NCI-H82 treated with DMSO at 0.1 percent for 48 hours (cell line): ENCODE measurements around the gene NTMT1.

Experiments used
- DNase-seq: peaks from one replicate; lab custom pipeline; 2025; ENCODE audit not compliant: unreplicated experiment; lab: John Stamatoyannopoulos, UW

Gene NTMT1

GRCh38 chr9:129673602-129674001, 47.6 kb downstream of the NTMT1 start:
- DNase-seq, result no peak

- DNase-seq, result no peak
Measured at GRCh38 chr9:129674229-129674628, 48.3 kb downstream of the NTMT1 start.

DNA sequence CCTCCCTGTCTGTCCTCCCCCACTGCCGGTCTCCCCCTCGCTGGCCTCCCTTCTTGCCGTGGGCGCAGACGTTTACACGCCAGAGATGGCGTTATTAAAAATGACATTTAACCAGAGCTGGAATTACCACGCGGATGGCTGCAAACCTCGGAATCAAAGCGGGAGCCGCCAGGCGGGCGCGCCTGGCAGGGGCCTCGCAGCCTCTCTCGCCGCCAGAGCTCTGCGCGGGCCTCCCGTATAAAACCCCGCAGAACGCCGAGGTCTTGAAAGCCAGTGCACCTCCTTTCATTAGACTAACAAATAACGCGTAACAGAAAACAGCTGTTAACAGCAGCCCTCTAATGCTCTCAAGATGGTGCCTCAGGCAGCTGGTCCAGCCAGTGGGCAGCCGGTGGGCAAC, 49.7 kb downstream of the NTMT1 start:
- no peak for DNase-seq

DNA sequence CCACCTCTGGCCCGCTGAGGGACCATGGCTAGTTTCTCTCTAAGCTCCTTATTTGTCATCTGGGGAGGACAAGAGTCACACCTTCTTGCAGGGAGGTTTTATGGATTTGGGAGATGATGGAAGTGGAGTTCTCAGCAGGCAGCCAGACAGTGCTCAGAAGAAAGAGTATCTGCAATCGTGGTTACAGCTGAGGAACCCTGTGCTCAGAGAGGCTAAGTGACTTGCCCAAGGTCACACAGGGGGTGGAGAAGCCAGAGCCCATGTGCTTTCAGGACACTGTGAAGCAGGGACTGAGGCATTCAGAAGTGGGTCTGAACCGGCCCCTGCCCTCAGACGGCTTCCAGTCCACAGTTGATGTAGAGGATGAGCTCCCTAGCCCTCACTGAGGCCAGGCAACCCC, 50.3 kb downstream of the NTMT1 start:
- DNase-seq, result no peak

- DNase-seq, result peak; percentile 88
Measured at GRCh38 chr9:129676975-129677374, 51.0 kb downstream of the NTMT1 start.

DNA sequence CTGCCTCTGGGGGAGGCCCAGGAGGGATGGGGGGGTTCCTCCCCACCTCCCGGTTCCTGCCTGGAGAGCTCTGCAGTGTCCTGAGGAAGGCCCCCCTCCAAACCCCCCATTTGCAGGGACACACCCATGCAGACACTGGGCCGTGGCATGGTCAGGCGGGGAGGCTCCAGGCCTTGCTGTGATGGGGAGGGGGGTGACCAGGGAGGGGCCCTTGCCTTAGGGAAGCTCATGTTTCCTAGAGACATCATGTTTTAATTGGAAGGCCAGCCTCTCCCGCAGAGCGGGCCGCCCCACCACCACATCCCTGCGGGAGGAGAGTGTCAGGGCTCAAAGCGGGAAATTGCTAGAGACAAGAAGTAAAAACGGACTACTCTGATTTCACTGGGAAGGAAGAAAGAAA, 51.5 kb downstream of the NTMT1 start:
- no peak for DNase-seq

DNA sequence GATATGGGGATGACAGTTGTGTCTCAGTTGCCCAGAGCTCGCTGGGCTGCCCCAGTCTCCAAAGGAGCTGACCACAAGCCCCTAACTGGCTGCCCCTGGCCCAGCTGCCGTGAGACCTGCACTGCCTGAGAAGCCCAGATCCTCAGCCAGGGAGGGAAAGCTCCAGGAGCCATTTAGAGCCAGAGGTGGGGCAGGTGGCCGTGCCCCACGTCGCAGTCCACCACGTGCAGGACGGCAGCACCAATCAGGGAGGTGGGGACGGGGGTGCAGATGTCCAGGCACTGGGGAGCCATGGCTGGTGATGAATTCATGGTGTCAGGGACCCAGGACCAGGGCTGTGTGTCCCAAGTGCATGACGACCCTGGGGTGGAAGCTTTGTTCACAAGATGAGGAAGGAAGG, 52.9 kb downstream of the NTMT1 start:
- DNase-seq, result no peak

DNA sequence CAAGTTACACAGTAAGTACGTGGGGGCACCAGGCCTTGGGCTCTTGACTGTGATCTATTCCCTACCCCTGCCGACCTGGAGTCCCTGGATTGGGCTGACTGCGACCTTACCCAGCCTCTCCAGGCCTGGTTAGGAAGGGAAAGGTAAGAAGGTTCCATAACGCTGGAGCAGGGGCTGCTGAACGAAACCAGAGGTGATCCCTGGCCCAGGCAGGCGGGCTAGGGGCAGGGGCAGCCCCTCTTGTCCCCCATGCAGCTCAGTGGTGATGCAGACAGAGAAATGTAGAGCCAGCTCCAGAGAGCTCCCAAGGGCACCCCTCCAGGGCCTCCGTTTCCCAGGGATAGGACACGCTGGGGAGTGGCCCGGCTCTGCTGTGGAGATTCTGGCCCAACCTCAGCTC, 53.6 kb downstream of the NTMT1 start:
- no peak for DNase-seq

GRCh38 chr9:129681924-129682323, 56.0 kb downstream of the NTMT1 start:
- no peak for DNase-seq

GRCh38 chr9:129682381-129682780, 56.4 kb downstream of the NTMT1 start:
- DNase-seq, result no peak

- no peak for DNase-seq
Measured at GRCh38 chr9:129685220-129685932, 59.4 kb downstream of the NTMT1 start.
